Fibroblast of pulmonary artery (primary cell): ENCODE data around the gene ATP6V1C2.

Experiments used
- DNase-seq: peaks from one replicate; pipeline ENCODE4 v3.0.0-alpha.2; 2010; ENCODE audit warnings: low read depth
- H3K4me3 ChIP-seq: replicated peaks from 2 replicates; pipeline ENCODE4 v1.5.1; 2011; ENCODE audit warnings: low read depth, mild to moderate bottlenecking, control low read depth, low read length, moderate library complexity
- CTCF ChIP-seq: IDR thresholded peaks from 2 replicates; pipeline ENCODE4 v1.5.1; 2011; ENCODE audit warnings: mild to moderate bottlenecking, control low read depth, low read length, inconsistent platforms; ENCODE audit errors: missing control alignments

ATP6V1C2 gene

GRCh38 chr2:10826026-10826425, 104.6 kb downstream of the ATP6V1C2 start:
- DNase-seq: no peak
- no peak overlapping the region for H3K4me3 ChIP-seq

GRCh38 chr2:10826625-10827024, 105.2 kb downstream of the ATP6V1C2 start:
- H3K4me3 ChIP-seq: no peak overlapping the region
- DNase-seq: no peak
- TF ChIP-seq CTCF: no peak

More at GRCh38 chr2:10826026-10826425, 104.6 kb downstream of the ATP6V1C2 start:
- TF ChIP-seq CTCF: no peak

GRCh38 chr2:10828346-10828745, 106.9 kb downstream of the ATP6V1C2 start:
- no peak overlapping the region for H3K4me3 ChIP-seq
- TF ChIP-seq CTCF: no peak
- no peak for DNase-seq

- no peak overlapping the region for H3K4me3 ChIP-seq
- no peak for TF ChIP-seq CTCF
- DNase-seq: no peak
Measured at GRCh38 chr2:10829299-10829698, 107.9 kb downstream of the ATP6V1C2 start.

- no peak overlapping the region for H3K4me3 ChIP-seq
- no peak for TF ChIP-seq CTCF
- DNase-seq: no peak
Measured at GRCh38 chr2:10830203-10830602, 108.8 kb downstream of the ATP6V1C2 start.

- no peak for TF ChIP-seq CTCF
- DNase-seq: no peak
- H3K4me3 ChIP-seq: no peak overlapping the region
Measured at GRCh38 chr2:10830641-10831399, 109.4 kb downstream of the ATP6V1C2 start.
